PC-9 (cell line): ENCODE data around the gene SH3RF1. TPM values are rescaled to one million over a fixed set of nuclear protein-coding genes. Genes with fewer than 3 reads are reported as not detected.

Experiments
- BruUV-seq: library from RNA; stranded (reverse); fragments of 400-500 nt; replicated peaks from 2 replicates; lab custom pipeline; 2021; lab: Mats Ljungman, UMichigan
- CTCF ChIA-PET: fragments of 300-600 bp; sonication (Branson Sonifier 250); formaldehyde crosslinking; loops from one replicate; lab custom pipeline; 2022; ENCODE audit warnings: antibody characterized with exemption; lab: Charles Lee
- POLR2A ChIA-PET: fragments of 300-600 bp; sonication (Branson Sonifier 250); formaldehyde crosslinking; loops from one replicate; lab custom pipeline; 2022; ENCODE audit warnings: antibody characterized with exemption; ENCODE audit not compliant: unreplicated experiment; lab: Charles Lee
- DNase-seq, 2 experiments: peaks; one replicate each; pipeline versions ENCODE4 v3.0.0 to v3.0.0-alpha.2; 2015 to 2022; ENCODE audit warnings: mixed read lengths in 1 of 2
- H2AFZ ChIP-seq: fragments of 200-600 bp; sonication (generic); 2 replicates; pipeline ENCODE4 v1.8.1; 2017; ENCODE audit warnings: antibody characterized with exemption
- H3F3A ChIP-seq: fragments of 200-600 bp; sonication (generic); 2 replicates; pipeline ENCODE4 v1.8.1; 2017; ENCODE audit warnings: antibody characterized with exemption, mild to moderate bottlenecking, low read depth; ENCODE audit not compliant: insufficient read depth
- H3K27ac ChIP-seq: fragments of 200-600 bp; sonication (generic); 2 replicates; pipeline ENCODE4 v1.6.1; 2016; ENCODE audit warnings: mixed run types
- H3K27me3 ChIP-seq: fragments of 200-600 bp; sonication (generic); 2 replicates; pipeline ENCODE4 v1.6.1; 2016; ENCODE audit warnings: low read depth, mixed run types; ENCODE audit not compliant: insufficient read depth
- H3K36me3 ChIP-seq: fragments of 200-600 bp; sonication (generic); 2 replicates; pipeline ENCODE4 v1.6.1; 2016; ENCODE audit warnings: low read depth, mixed run types
- H3K4me1 ChIP-seq: fragments of 200-600 bp; sonication (generic); replicated peaks from 2 replicates; pipeline ENCODE4 v1.6.1; 2016; ENCODE audit warnings: mixed run types; ENCODE audit not compliant: insufficient read depth
- H3K4me2 ChIP-seq: fragments of 200-600 bp; sonication (generic); 2 replicates; pipeline ENCODE4 v1.6.1; 2017; ENCODE audit warnings: mixed run types
- H3K4me3 ChIP-seq: fragments of 200-600 bp; sonication (generic); 2 replicates; pipeline ENCODE4 v1.6.1; 2016; ENCODE audit warnings: mixed run types
- H3K79me2 ChIP-seq: fragments of 200-600 bp; sonication (generic); 2 replicates; pipeline ENCODE4 v1.6.1; 2017; ENCODE audit warnings: low read depth, mixed run types
- H3K9me2 ChIP-seq: fragments of 200-600 bp; sonication (generic); 2 replicates; pipeline ENCODE4 v1.8.1; 2017; ENCODE audit warnings: mild to moderate bottlenecking; ENCODE audit not compliant: insufficient read depth
- H3K9me3 ChIP-seq: fragments of 200-600 bp; sonication (generic); 2 replicates; pipeline ENCODE4 v1.8.1; 2016; ENCODE audit warnings: low read depth; ENCODE audit not compliant: insufficient read depth
- H4K20me1 ChIP-seq: fragments of 200-600 bp; sonication (generic); 2 replicates; pipeline ENCODE4 v1.8.1; 2017; ENCODE audit not compliant: insufficient read depth
- CTCF ChIP-seq: fragments of 200-600 bp; sonication (generic); conservative IDR thresholded peaks from 2 replicates; pipeline ENCODE4 v1.6.1; 2017; ENCODE audit warnings: mixed run types, antibody characterized with exemption, mild to moderate bottlenecking, moderate library complexity
- EZH2 ChIP-seq: fragments of 200-600 bp; sonication (generic); IDR thresholded peaks from 2 replicates; pipeline ENCODE4 v1.8.0; 2017; ENCODE audit warnings: antibody characterized with exemption, low read depth
- intact Hi-C: fragments of 100-400 bp; cut with micrococcal nuclease; formaldehyde crosslinking; loops from one replicate; pipeline ENCODE4 v1.10.0; 2022; ENCODE audit not compliant: unreplicated experiment
- total RNA-seq: library from RNA; stranded (reverse); gene quantifications from 2 replicates; pipeline ENCODE4 v1.2.3, GENCODE V29; 2021

Gene SH3RF1
- total RNA-seq, 1 experiment from 2014 or later: 26.4 TPM

- no peaks in the 10 kb centered on the region for H3K9me3 ChIP-seq
- POLR2A ChIA-PET: no interaction called here
- no peak for DNase-seq
- no peaks in the 10 kb centered on the region for H3K9me2 ChIP-seq
- H2AFZ ChIP-seq: no peak overlapping the region
- no peak overlapping the region for H3K27ac ChIP-seq
- H3K4me2 ChIP-seq: no peak overlapping the region
- no peaks in the 10 kb centered on the region for H4K20me1 ChIP-seq
- TF ChIP-seq CTCF (no peak), EZH2 (no peak)
- H3K79me2 ChIP-seq: no peaks in the 10 kb centered on the region
- CTCF ChIA-PET: no interaction called here
- intact Hi-C loops: no loop called here
- no peaks in the 10 kb centered on the region for H3K27me3 ChIP-seq
- no peaks in the 10 kb centered on the region for H3K36me3 ChIP-seq
- no peak overlapping the region for H3K4me3 ChIP-seq
- no peaks in the 10 kb centered on the region for H3F3A ChIP-seq
- H3K4me1 ChIP-seq: peaks cover 5% of the 10 kb centered on the region
- BruUV-seq: no TSS peak
Measured at GRCh38 chr4:169063441-169063840, 207.3 kb downstream of the SH3RF1 start.

- Histone ChIP-seq H3K27ac (no peak overlapping the region), H3K27me3 (no peaks in the 10 kb centered on the region), H3K9me3 (no peaks in the 10 kb centered on the region), H3K79me2 (no peaks in the 10 kb centered on the region), H3K9me2 (no peaks in the 10 kb centered on the region), H3K4me2 (no peak overlapping the region), H3K36me3 (no peaks in the 10 kb centered on the region), H3K4me1 (no peaks in the 10 kb centered on the region), H2AFZ (no peak overlapping the region), H3F3A (no peaks in the 10 kb centered on the region), H4K20me1 (no peaks in the 10 kb centered on the region), H3K4me3 (no peak overlapping the region)
- POLR2A ChIA-PET: no interaction called here
- no peak for DNase-seq
- no peak for TF ChIP-seq CTCF
- no TSS peak for BruUV-seq
- intact Hi-C loops: no loop called here
- CTCF ChIA-PET: no interaction called here
Measured at GRCh38 chr4:169062897-169063244, 207.9 kb downstream of the SH3RF1 start.

GRCh38 chr4:169061386-169061785, 209.4 kb downstream of the SH3RF1 start:
- H3K79me2 ChIP-seq: no peaks in the 10 kb centered on the region
- no TSS peak for BruUV-seq
- no peak overlapping the region for H3K4me2 ChIP-seq
- POLR2A ChIA-PET: no interaction called here
- H3K9me2 ChIP-seq: no peaks in the 10 kb centered on the region
- no peak overlapping the region for H3K4me3 ChIP-seq
- CTCF ChIA-PET: no interaction called here
- DNase-seq: no peak
- H3K27ac ChIP-seq: no peak overlapping the region
- no peak overlapping the region for H2AFZ ChIP-seq
- no peaks in the 10 kb centered on the region for H3K27me3 ChIP-seq
- no peak for TF ChIP-seq EZH2
- TF ChIP-seq CTCF: no peak
- H3K4me1 ChIP-seq: no peaks in the 10 kb centered on the region
- H4K20me1 ChIP-seq: no peaks in the 10 kb centered on the region
- H3F3A ChIP-seq: no peaks in the 10 kb centered on the region
- intact Hi-C loops: no loop called here
- no peaks in the 10 kb centered on the region for H3K9me3 ChIP-seq
- H3K36me3 ChIP-seq: no peaks in the 10 kb centered on the region
